ENCODE measurements around the gene LEMD3. TPM values are rescaled to one million over a fixed set of nuclear protein-coding genes. Genes with fewer than 3 reads are reported as not detected.
A peak's percentile ranks its signal among the peaks of the same experiment; 100 is the strongest.

The LEMD3 gene
- polyA plus RNA-seq (ENCODE audit: insufficient read length in 12 of 12), result 10 to 100 TPM in 11 of 12 donors, not detected in 1; 16.6 to 25.3 (median 21.3) TPM
- long read RNA-seq, donor 1, full-length matches to known transcripts, result 9 of 9 reads
- long read RNA-seq, donor 1, partial matches to known transcripts, result 0 of 9 reads
- long read RNA-seq, donor 1, other reads (novel, unspliced or antisense), result 0 of 9 reads
- long read RNA-seq, donor 2, full-length matches to known transcripts, result 2 of 7 reads
- long read RNA-seq, donor 2, partial matches to known transcripts, result 5 of 7 reads
- long read RNA-seq, donor 2, other reads (novel, unspliced or antisense), result 0 of 7 reads
- long read RNA-seq, donor 3, full-length matches to known transcripts, result 4 of 4 reads
- long read RNA-seq, donor 3, partial matches to known transcripts, result 0 of 4 reads
- long read RNA-seq, donor 3, other reads (novel, unspliced or antisense), result 0 of 4 reads
- long read RNA-seq, donor 4, result 0 reads
- long read RNA-seq, donor 5, result 0 reads
- long read RNA-seq, donor 6, full-length matches to known transcripts, result 2 of 2 reads
- long read RNA-seq, donor 6, partial matches to known transcripts, result 0 of 2 reads
- long read RNA-seq, donor 6, other reads (novel, unspliced or antisense), result 0 of 2 reads
- long read RNA-seq, donor 7, full-length matches to known transcripts, result 2 of 2 reads
- long read RNA-seq, donor 7, partial matches to known transcripts, result 0 of 2 reads
- long read RNA-seq, donor 7, other reads (novel, unspliced or antisense), result 0 of 2 reads
- long read RNA-seq, donor 8, full-length matches to known transcripts, result 5 of 5 reads
- long read RNA-seq, donor 8, partial matches to known transcripts, result 0 of 5 reads
- long read RNA-seq, donor 8, other reads (novel, unspliced or antisense), result 0 of 5 reads
- long read RNA-seq, donor 9, result 0 reads
- long read RNA-seq, donor 10, full-length matches to known transcripts, result 2 of 2 reads
- long read RNA-seq, donor 10, partial matches to known transcripts, result 0 of 2 reads
- long read RNA-seq, donor 10, other reads (novel, unspliced or antisense), result 0 of 2 reads
- long read RNA-seq, donor 11, full-length matches to known transcripts, result 5 of 5 reads
- long read RNA-seq, donor 11, partial matches to known transcripts, result 0 of 5 reads
- long read RNA-seq, donor 11, other reads (novel, unspliced or antisense), result 0 of 5 reads

DNA sequence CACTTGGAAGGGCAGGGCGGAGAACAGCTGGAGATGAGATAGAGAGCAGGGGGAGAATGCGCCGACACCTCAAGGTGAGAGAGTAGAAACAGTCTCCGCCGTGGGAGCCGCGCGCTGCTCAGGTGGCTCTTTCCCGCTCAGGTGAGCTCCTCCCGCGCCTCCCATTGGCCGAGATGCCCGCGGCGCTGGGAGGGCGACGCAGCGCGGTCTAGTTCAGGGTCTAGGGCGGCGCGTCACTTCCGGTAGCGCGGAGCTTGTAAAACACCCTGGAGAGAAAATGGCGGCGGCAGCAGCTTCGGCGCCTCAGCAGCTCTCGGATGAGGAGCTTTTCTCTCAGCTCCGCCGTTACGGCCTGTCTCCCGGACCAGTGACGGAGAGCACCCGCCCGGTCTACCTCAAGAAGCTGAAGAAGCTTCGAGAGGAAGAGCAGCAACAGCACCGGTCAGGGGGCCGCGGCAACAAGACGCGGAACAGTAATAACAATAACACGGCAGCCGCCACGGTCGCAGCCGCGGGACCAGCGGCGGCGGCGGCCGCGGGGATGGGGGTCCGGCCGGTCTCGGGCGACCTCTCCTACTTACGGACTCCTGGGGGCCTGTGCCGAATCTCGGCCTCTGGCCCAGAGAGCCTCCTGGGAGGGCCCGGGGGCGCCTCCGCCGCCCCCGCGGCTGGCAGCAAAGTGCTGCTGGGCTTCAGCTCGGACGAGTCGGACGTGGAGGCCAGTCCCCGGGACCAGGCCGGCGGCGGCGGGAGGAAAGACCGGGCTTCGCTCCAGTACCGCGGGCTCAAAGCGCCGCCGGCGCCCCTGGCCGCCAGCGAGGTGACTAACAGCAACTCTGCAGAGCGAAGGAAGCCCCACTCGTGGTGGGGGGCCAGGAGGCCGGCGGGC lies at the start of gene LEMD3:
Gene LEMD3, plus strand, starts transcription at position 264 of the 889 bp plus-strand sequence. Its CDS starts 14 bp downstream, at position 278.
- peak; percentile 93 for DNase-seq

GRCh38 chr12:65121049-65121955 lies 48.1 kb upstream of the LEMD3 start, which contains the start of gene WIF1:
Gene WIF1 (minus strand): TSS chr12:65121305. CDS start chr12:65121191, 114 bp downstream.
- peak; percentile 23 for DNase-seq

DNA sequence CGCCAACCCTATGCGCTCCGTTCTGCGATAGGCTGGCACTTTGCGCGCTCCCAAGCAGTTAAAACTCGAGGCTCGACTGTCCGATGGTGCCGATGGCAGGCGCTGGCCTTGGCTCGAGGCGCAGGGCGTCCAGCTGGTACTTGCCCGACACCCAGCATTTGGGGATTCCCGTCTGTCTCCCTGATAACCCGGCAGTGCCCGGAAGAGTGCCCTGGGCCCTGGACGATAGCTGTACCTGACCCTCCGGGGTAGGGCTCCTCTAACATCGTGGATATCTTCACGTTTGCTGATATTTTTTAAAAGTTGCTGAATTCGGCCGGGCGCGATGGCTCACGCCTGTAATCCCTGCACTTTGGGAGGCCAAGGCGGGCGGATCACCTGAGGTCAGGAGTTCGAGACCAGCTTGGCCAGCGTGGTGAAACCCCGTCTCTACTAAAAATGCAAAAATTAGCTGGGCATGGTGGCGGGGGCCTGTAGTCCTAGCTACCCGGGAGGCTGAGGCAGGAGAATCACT lies 47.4 kb upstream of the LEMD3 start:
- no peak for DNase-seq

- DNase-seq, result no peak
Measured at GRCh38 chr12:65122703-65123102, 46.7 kb upstream of the LEMD3 start.

DNA sequence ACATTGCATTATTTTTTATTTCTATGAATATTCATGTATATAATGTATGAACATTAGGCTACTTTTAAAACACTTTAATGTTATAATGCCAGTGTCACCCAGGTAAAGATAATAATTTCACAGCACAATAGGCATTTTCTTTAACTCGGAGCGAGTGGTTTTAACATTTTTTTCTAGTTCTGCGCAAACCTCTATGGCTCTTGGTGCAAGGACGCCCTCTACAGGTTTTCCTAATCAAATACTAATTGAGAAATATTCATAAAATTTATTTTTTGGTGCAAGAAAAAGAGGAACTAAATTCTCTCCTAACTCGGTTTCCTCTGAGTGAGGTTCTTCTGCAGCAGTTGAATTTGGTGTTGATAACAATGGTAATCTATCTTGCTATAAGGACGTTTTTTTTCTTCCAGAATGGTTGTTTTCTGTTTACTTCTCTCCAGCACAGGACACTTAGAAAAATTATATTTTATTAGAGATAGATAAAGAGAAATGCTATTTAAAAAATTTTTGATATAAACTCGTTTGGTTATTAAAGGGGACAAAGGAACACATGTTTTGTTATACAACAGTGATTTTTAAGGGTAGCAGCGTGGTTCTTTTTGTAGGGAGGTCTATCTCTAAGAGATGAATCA lies 45.8 kb upstream of the LEMD3 start:
- peak; percentile 35 for DNase-seq

DNA sequence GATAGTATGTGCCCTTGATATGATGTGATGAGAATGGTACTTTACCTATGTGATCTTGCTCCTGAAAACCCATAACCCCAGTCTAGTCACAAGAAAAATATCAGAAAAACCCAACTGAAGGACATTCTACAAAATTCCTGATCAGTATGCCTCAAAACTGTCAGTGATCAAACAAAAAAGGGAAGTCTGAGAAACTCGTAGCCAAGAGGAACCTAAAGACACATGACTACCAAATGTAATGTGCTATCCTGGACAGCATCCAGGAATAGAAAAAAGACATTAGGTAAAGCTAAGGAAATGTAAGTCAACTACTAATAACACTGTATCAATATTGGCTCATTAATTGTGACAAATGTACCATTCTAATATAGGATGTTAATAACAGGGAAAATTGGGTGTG lies 44.1 kb upstream of the LEMD3 start:
- DNase-seq, result no peak

DNA sequence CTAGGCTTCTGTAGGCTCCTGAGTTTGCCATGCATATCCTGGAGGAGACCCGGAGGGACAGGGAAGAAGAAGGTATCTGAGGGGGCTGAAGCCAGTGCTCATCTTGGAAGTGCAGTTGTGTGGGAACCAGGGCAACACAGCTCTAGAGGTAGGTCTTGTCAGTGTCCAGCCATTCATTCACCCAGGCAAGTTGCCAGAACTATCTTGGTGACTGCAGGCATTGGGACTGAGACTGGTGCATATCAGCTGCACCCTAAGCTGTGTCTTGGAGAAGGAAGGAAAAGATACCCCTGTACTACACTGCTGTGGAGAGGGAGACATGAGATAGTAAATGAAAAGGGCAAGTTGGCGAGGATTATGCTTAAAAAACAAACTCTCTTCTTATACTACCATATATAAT lies 43.4 kb upstream of the LEMD3 start:
- DNase-seq, result no peak

DNA sequence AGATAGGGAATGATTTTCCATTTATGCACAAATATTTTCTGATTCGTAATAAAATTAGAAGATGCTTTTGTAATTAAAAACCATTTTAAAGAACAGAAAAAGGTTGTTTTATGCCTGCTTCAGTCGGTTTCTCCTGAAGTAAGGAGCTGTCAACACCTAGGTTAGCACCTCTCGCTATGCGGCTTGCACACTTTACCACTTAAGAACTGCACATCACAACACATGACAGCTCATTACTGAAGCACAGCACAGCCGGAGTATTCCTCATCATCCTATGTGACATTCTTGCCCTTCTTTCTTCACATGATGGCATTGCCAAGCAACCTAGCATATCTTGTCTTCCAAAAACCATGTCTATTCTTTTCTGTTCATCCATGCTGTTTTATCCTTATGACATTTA lies 42.9 kb upstream of the LEMD3 start:
- DNase-seq, result no peak

DNA sequence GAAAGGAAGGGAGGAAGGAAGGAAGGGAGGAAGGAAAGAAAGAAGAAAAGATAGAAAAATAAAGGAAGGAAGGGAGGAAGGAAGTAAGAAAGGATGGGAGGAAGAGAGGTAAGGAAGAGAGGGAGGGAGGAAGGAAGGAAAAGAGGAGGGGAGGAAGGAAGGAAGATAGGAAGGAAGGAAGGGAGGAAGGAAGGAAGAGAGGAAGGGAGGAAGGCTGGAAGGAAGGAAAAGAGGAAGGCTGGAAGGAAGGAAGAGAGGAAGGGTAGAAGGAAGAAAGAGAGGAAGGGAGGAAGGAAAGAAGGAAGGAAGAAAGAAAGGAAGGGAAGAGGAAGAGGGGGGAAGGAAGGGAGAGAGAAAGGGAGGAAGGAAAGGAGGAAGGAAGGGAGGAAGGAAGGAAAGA lies 35.5 kb upstream of the LEMD3 start:
- no peak for DNase-seq

DNA sequence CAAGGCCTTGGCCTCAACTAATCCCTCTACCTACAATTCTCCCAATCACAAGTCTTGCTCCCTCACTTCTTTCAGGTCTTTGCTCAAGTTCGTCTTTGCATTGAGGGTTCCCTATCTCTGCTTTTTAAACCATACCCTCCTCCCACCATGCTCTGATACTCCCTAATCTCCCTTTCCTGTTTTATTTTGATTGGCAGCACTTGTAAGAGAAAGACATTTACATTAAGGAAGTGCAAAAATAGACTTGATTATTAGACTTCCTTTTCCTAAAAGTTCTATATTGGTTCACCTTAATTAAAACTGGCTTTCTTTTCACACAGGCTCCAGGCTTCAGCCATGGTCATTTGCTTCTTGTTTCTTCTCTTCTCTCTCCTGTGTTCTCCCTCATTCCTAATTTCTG lies 30.0 kb upstream of the LEMD3 start:
- no peak for DNase-seq

GRCh38 chr12:65140738-65141137 lies 28.6 kb upstream of the LEMD3 start:
- no peak for DNase-seq

DNA sequence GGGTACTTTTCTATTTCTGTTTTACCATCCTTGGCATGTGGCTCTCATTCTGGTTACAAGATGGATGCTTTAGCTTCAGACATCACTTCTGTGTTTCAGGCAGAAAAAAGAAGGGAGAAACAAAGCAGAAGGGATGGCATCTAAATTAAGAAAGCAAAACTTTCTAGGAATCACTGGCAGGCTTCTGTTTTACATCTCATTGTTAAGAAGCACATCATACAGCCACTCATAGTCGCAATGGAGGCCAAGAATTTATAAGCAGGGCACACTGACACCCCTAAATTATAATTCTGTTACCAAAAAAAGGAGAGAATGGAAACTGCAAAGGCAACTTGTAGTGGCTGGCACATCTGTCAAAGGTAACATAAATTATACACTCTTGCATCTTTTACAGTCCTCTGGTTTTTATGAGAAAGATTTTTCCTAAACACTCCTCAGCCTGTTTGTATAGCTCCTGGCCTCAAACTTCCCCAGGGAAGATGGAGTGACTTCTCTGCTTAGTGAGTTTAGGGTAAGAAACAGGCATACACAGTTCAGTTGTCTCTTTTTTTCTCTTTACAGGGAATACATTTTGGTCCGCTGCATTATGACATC lies 22.0 kb upstream of the LEMD3 start:
- no peak for DNase-seq

DNA sequence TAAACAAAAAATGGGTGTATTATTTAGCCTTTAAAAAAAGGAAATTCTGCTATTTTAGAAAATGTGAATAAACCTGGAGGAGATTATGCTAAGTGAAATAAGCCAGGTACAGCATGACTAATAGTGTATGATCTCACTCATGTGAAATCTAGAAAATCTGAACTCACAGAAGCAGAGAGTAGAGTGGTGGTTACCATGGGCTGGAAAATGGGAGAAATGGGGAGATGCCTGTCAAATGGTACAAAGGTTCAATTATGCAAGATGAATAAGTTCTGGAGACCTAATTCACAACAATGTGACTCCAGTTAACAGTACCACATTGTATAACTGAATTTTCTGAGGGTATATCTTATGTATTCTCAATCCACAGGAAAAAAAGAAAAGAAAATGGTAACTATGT lies 17.4 kb upstream of the LEMD3 start:
- DNase-seq, result no peak

- DNase-seq, result no peak
Measured at GRCh38 chr12:65152596-65152995, 16.8 kb upstream of the LEMD3 start.

GRCh38 chr12:65155784-65156183 lies 13.6 kb upstream of the LEMD3 start:
- DNase-seq, result no peak

- DNase-seq, result no peak
Measured at GRCh38 chr12:65156366-65156841, 13.0 kb upstream of the LEMD3 start.

DNA sequence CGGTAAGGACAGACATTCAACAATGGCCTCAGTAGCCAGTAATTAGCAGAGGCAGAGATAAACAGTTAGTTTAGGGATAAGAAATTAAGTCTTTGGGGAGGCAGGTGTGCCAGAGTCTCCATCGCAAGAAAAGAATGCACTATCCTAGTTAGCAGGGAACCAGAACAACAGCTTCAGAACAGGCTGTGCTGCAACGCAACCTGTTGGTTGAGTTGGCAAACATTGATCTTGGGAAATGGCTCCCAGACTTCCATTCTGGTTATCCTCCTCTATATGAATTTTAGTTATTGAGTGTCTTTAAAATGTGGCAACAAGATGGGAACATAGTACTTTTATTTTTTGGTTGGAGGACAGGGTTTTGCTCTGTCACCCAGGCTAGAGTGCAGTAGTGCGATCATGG lies 12.3 kb upstream of the LEMD3 start:
- DNase-seq, result no peak

GRCh38 chr12:65162609-65163008 lies 6.8 kb upstream of the LEMD3 start:
- no peak for DNase-seq

- DNase-seq, result no peak
Measured at GRCh38 chr12:65164244-65164643, 5.1 kb upstream of the LEMD3 start.

Measured in muscle of arm (tissue), 14 donors.